Neural cell (in vitro differentiated cells): ENCODE measurements around the gene ARL10. TPM values are rescaled to one million over a fixed set of nuclear protein-coding genes. Genes with fewer than 3 reads are reported as not detected.

ENCODE experiments used
- H2AFZ ChIP-seq: fragments of 200-600, 300-800 bp; sonication (generic), shearing (Covaris generic); 2 replicates; pipeline ENCODE4 v1.6.0; 2014; ENCODE audit warnings: low read depth, mild to moderate bottlenecking, antibody characterized with exemption, low read length, moderate library complexity
- H3F3A ChIP-seq: fragments of 200-600 bp; shearing (Covaris generic); 2 replicates; pipeline ENCODE4 v1.6.1; 2016; ENCODE audit warnings: mild to moderate bottlenecking, moderate library complexity, mixed read lengths, antibody characterized with exemption, low read length; ENCODE audit not compliant: insufficient read depth, poor library complexity, severe bottlenecking
- H3K27ac ChIP-seq: fragments of 200-600, 300-800 bp; sonication (generic), shearing (Covaris generic); 2 replicates; pipeline ENCODE4 v1.5.1; 2014; ENCODE audit warnings: mild to moderate bottlenecking, low read length, moderate library complexity
- H3K27me3 ChIP-seq: fragments of 300-800, 200-600 bp; sonication (generic), shearing (Covaris generic); 2 replicates; pipeline ENCODE4 v1.6.0; 2014; ENCODE audit warnings: mild to moderate bottlenecking, low read depth, low read length, moderate library complexity; ENCODE audit not compliant: insufficient read depth
- H3K36me3 ChIP-seq: fragments of 300-800, 200-600 bp; sonication (generic), shearing (Covaris generic); 2 replicates; pipeline ENCODE4 v1.5.1; 2014; ENCODE audit warnings: mild to moderate bottlenecking, antibody characterized with exemption, low read length, moderate library complexity; ENCODE audit not compliant: insufficient read depth
- H3K4me2 ChIP-seq: fragments of 300-800, 200-600 bp; sonication (generic), shearing (Covaris generic); 2 replicates; pipeline ENCODE4 v1.6.0; 2014; ENCODE audit warnings: mild to moderate bottlenecking, low read length
- H3K4me3 ChIP-seq: fragments of 300-800, 200-600 bp; sonication (generic), shearing (Covaris generic); 2 replicates; pipeline ENCODE4 v1.5.1; 2014; ENCODE audit warnings: mild to moderate bottlenecking, low read length, moderate library complexity
- H3K79me2 ChIP-seq: fragments of 200-600 bp; shearing (Covaris generic); replicated peaks from 2 replicates; pipeline ENCODE4 v1.6.0; 2014; ENCODE audit warnings: mild to moderate bottlenecking, low read length, moderate library complexity; ENCODE audit not compliant: insufficient read depth
- H3K9ac ChIP-seq: fragments of 300-800, 200-600 bp; sonication (generic), shearing (Covaris generic); 2 replicates; pipeline ENCODE4 v1.6.1; 2016; ENCODE audit warnings: mild to moderate bottlenecking, low read length, mixed read lengths
- H3K9me2 ChIP-seq: fragments of 200-600 bp; shearing (Covaris generic); 2 replicates; pipeline ENCODE4 v1.6.1; 2016; ENCODE audit warnings: mild to moderate bottlenecking, low read length, mixed read lengths; ENCODE audit not compliant: insufficient read depth
- H3K9me3 ChIP-seq: fragments of 200-600, 300-800 bp; sonication (generic), shearing (Covaris generic); 2 replicates; pipeline ENCODE4 v1.6.1; 2016; ENCODE audit warnings: mild to moderate bottlenecking, mixed run types, low read length, moderate library complexity, mixed read lengths
- H4K20me1 ChIP-seq: fragments of 200-600 bp; shearing (Covaris generic); 2 replicates; pipeline ENCODE4 v1.6.1; 2016; ENCODE audit warnings: mild to moderate bottlenecking, mixed run types; ENCODE audit not compliant: insufficient read depth
- CTCF ChIP-seq: fragments of 450-650 bp; IDR thresholded peaks from 2 replicates; pipeline ENCODE4 v1.5.1; 2014; ENCODE audit warnings: antibody characterized with exemption, mild to moderate bottlenecking, moderate library complexity; ENCODE audit not compliant: poor library complexity, severe bottlenecking
- EP300 ChIP-seq: fragments of 450-650 bp; conservative IDR thresholded peaks from 2 replicates; pipeline ENCODE4 v1.6.1; 2014; ENCODE audit warnings: antibody characterized with exemption, mild to moderate bottlenecking, moderate library complexity; ENCODE audit not compliant: poor library complexity, severe bottlenecking
- EZH2 ChIP-seq: fragments of 200-600, 300-800 bp; shearing (Covaris generic), sonication (generic); IDR thresholded peaks from 2 replicates; pipeline ENCODE4 v1.6.1; 2014; ENCODE audit warnings: antibody characterized with exemption, low read length, borderline replicate concordance, mild to moderate bottlenecking; ENCODE audit not compliant: insufficient read depth, poor library complexity, severe bottlenecking
- MXI1 ChIP-seq: fragments of 450-650 bp; conservative IDR thresholded peaks from 2 replicates; pipeline ENCODE4 v1.6.1; 2014; ENCODE audit warnings: antibody characterized with exemption, mild to moderate bottlenecking; ENCODE audit not compliant: poor library complexity, severe bottlenecking
- POLR2AphosphoS5 ChIP-seq: IDR thresholded peaks from 2 replicates; pipeline ENCODE4 v1.6.1; 2012
- RAD21 ChIP-seq: fragments of 450-650 bp; conservative IDR thresholded peaks from 2 replicates; pipeline ENCODE4 v1.6.1; 2014; ENCODE audit warnings: antibody characterized with exemption, mild to moderate bottlenecking, moderate library complexity
- REST ChIP-seq: IDR thresholded peaks from 2 replicates; pipeline ENCODE4 v1.6.1; 2012; ENCODE audit warnings: borderline replicate concordance
- SMC3 ChIP-seq: fragments of 450-650 bp; conservative IDR thresholded peaks from 2 replicates; pipeline ENCODE4 v1.6.1; 2014; ENCODE audit warnings: antibody characterized with exemption, mild to moderate bottlenecking, moderate library complexity; ENCODE audit not compliant: poor library complexity
- TAF1 ChIP-seq: IDR thresholded peaks from 2 replicates; pipeline ENCODE4 v1.6.1; 2012; ENCODE audit warnings: low read depth
- polyA plus RNA-seq: library from polyadenylated mRNA; depleted of rRNA; stranded (reverse); fragments of >200 nt; gene quantifications from 2 replicates; pipeline ENCODE4 v1.2.3, GENCODE V29; 2014

Gene ARL10
- polyA plus RNA-seq, 1 donor from 2014 or later: 22.8 TPM

GRCh38 chr5:176400382-176401156 lies 35.3 kb downstream of the ARL10 start:
- H3K9ac ChIP-seq: no peak overlapping the region
- no peaks in the 10 kb centered on the region for H3K27me3 ChIP-seq
- no peaks in the 10 kb centered on the region for H3K36me3 ChIP-seq
- H3K79me2 ChIP-seq: no peaks in the 10 kb centered on the region
- H2AFZ ChIP-seq: no peak overlapping the region
- no peaks in the 10 kb centered on the region for H3F3A ChIP-seq
- H4K20me1 ChIP-seq: no peaks in the 10 kb centered on the region
- no peak overlapping the region for H3K27ac ChIP-seq
- H3K4me3 ChIP-seq: no peak overlapping the region
- no peak overlapping the region for H3K4me2 ChIP-seq
- no peaks in the 10 kb centered on the region for H3K9me3 ChIP-seq
- TF ChIP-seq SMC3: no peak
- no peak for TF ChIP-seq CTCF
- TF ChIP-seq MXI1: no peak
- no peak for TF ChIP-seq REST
- TF ChIP-seq EP300: no peak
- TF ChIP-seq POLR2AphosphoS5: no peak
- TF ChIP-seq TAF1: no peak
- no peak for TF ChIP-seq RAD21
- TF ChIP-seq EZH2: no peak
- H3K9me2 ChIP-seq: no peaks in the 10 kb centered on the region

- no peaks in the 10 kb centered on the region for H3F3A ChIP-seq
- no peaks in the 10 kb centered on the region for H3K36me3 ChIP-seq
- H3K9me3 ChIP-seq: no peaks in the 10 kb centered on the region
- no peak overlapping the region for H3K4me3 ChIP-seq
- no peaks in the 10 kb centered on the region for H3K27me3 ChIP-seq
- no peaks in the 10 kb centered on the region for H3K79me2 ChIP-seq
- no peaks in the 10 kb centered on the region for H3K9me2 ChIP-seq
- H3K9ac ChIP-seq: no peak overlapping the region
- no peaks in the 10 kb centered on the region for H4K20me1 ChIP-seq
- no peak overlapping the region for H2AFZ ChIP-seq
- H3K4me2 ChIP-seq: no peak overlapping the region
- no peak for TF ChIP-seq CTCF
- no peak for TF ChIP-seq SMC3
- TF ChIP-seq EZH2: no peak
- TF ChIP-seq RAD21: no peak
- no peak for TF ChIP-seq POLR2AphosphoS5
- no peak for TF ChIP-seq TAF1
- TF ChIP-seq MXI1: no peak
- TF ChIP-seq EP300: no peak
- no peak for TF ChIP-seq REST
- no peak overlapping the region for H3K27ac ChIP-seq
Observed at GRCh38 chr5:176401281-176402205, 36.3 kb downstream of the ARL10 start.
